ENCODE results near the gene P2RY8.

The P2RY8 gene

DNA sequence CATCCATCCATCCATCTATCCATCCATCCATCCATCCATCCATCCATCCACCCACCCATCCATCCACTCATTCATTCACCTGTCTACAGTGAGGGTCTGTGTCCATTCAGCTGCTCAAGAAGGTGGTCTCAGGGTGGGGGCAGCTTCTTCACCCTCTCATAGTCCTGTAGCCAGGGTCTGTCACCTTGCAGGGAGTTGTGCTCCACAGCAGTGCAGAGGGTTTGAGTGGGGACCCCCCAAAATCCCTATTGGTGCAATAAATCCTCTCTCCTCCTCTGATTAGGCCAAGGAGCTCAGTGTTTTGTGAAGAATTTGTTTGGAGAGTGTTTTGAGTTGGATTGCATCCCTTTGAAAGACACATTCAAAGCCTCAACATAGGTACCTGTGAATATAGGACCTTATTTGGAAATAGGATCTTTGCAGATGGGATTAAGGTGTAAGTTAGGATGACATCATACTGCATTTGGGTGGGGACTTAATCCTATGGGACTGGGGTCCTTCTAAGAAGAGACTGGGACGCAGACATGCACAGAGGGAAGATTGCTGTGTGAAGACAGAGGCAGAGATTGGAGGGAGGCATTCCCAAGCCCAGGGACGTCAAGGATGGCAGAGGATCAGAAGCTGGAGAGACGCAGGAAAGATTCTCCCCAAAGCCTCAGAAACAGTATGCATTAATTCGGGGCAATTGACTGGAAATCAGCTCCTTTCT, 12.0 kb downstream of the P2RY8 start:
- TF ChIP-seq, protein P1, sequence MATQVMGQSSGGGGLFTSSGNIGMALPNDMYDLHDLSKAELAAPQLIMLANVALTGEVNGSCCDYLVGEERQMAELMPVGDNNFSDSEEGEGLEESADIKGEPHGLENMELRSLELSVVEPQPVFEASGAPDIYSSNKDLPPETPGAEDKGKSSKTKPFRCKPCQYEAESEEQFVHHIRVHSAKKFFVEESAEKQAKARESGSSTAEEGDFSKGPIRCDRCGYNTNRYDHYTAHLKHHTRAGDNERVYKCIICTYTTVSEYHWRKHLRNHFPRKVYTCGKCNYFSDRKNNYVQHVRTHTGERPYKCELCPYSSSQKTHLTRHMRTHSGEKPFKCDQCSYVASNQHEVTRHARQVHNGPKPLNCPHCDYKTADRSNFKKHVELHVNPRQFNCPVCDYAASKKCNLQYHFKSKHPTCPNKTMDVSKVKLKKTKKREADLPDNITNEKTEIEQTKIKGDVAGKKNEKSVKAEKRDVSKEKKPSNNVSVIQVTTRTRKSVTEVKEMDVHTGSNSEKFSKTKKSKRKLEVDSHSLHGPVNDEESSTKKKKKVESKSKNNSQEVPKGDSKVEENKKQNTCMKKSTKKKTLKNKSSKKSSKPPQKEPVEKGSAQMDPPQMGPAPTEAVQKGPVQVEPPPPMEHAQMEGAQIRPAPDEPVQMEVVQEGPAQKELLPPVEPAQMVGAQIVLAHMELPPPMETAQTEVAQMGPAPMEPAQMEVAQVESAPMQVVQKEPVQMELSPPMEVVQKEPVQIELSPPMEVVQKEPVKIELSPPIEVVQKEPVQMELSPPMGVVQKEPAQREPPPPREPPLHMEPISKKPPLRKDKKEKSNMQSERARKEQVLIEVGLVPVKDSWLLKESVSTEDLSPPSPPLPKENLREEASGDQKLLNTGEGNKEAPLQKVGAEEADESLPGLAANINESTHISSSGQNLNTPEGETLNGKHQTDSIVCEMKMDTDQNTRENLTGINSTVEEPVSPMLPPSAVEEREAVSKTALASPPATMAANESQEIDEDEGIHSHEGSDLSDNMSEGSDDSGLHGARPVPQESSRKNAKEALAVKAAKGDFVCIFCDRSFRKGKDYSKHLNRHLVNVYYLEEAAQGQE (IDR thresholded peaks at IDR 0.05; ENCODE audit: insufficient read depth in 1 of 2, low read depth in 2 of 2, low read length in 2 of 2): no peak
- TF ChIP-seq POLR2AphosphoS5 (IDR thresholded peaks at IDR 0.05; ENCODE audit: low read depth, low read length) (no peak), TAF1 (IDR thresholded peaks at IDR 0.05; ENCODE audit: borderline replicate concordance, insufficient read depth, low read length) (no peak), SIN3A (IDR thresholded peaks at IDR 0.05; ENCODE audit: borderline replicate concordance, insufficient read depth, low read length) (no peak), FOXP2 (optimal IDR thresholded peaks at IDR 0.05; ENCODE audit: borderline replicate concordance, extremely low read depth, extremely low read length, insufficient read depth) (no peak)

DNA sequence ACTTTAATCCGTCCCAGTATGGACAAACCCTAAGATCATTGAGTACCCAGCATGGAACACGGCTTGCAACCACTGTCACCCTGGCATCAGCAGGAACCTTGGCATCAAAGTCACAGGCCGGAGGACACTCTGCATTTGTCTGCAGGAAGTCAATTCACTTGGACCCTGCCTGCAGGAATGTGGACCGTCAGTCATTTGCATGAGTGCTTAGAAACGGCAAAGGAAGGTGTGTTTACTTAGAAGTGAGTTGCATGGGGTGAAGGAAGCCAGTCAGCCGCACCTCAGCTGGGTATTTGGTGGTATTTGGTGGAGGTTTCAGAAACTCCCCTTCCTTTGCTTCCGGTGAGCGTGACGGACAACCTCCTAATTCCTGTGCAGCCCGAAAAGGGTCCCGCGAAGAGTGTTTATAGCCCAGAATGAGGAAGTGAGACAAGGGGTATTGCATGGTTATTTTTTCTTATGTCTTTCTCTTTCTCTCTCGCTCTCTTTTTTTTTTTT, 15.5 kb downstream of the P2RY8 start:
- TF ChIP-seq TAF1 (IDR thresholded peaks at IDR 0.05; ENCODE audit: borderline replicate concordance, insufficient read depth, low read length) (no peak), SIN3A (IDR thresholded peaks at IDR 0.05; ENCODE audit: borderline replicate concordance, insufficient read depth, low read length) (no peak), POLR2AphosphoS5 (IDR thresholded peaks at IDR 0.05; ENCODE audit: low read depth, low read length) (no peak), FOXP2 (optimal IDR thresholded peaks at IDR 0.05; ENCODE audit: borderline replicate concordance, extremely low read depth, extremely low read length, insufficient read depth) (no peak)
- TF ChIP-seq, protein P1 (IDR thresholded peaks at IDR 0.05; ENCODE audit: insufficient read depth in 1 of 2, low read depth in 2 of 2, low read length in 2 of 2): no peak

DNA sequence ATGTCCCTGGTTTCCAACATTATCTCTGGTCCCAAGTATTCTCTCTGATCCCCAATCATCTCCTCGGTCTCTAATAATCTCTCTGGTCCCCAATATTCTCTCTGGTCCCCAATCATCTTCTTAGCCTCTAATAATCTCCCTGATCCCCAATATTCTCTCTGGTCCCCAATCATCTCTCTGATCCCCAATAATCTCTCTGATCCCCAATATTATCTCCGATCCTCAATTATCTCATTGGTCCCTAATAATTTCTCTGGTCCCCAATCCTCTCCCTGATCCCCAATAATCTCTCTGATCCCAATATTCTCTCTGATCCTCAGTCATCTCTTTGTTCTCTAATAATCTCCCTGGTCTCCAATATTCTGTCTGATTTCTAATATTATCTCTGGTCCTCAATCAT, 16.6 kb downstream of the P2RY8 start:
- TF ChIP-seq, protein P1 (IDR thresholded peaks at IDR 0.05; ENCODE audit: insufficient read depth in 1 of 2, low read depth in 2 of 2, low read length in 2 of 2): no peak
- no peak for TF ChIP-seq TAF1 (IDR thresholded peaks at IDR 0.05; ENCODE audit: borderline replicate concordance, insufficient read depth, low read length)
- TF ChIP-seq SIN3A (IDR thresholded peaks at IDR 0.05; ENCODE audit: borderline replicate concordance, insufficient read depth, low read length): no peak
- no peak for TF ChIP-seq FOXP2 (optimal IDR thresholded peaks at IDR 0.05; ENCODE audit: borderline replicate concordance, extremely low read depth, extremely low read length, insufficient read depth)
- no peak for TF ChIP-seq POLR2AphosphoS5 (IDR thresholded peaks at IDR 0.05; ENCODE audit: low read depth, low read length)

DNA sequence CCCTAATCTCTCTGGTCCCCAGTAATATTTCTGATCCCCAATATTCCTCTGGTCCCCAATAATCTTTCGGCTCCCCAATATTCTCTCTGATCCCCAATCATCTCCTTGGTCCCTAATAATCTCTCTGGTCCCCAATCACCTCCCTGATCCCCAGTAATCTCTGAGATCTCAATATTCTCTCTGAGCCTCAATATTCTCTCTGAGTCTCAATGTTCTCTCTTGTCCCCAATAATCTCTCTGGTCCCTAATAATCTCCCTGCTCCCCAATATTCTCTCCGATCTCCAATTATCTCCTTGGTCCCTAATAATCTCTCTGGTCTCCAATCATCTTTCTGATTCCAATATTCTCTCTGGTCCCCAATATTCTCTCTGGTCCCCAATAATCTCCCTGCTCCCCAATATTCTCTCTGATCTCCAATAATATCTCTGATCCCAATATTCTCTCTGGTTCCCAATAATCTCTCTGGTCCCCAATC, 17.9 kb downstream of the P2RY8 start:
- TF ChIP-seq FOXP2 (optimal IDR thresholded peaks at IDR 0.05; ENCODE audit: borderline replicate concordance, extremely low read depth, extremely low read length, insufficient read depth) (no peak), SIN3A (IDR thresholded peaks at IDR 0.05; ENCODE audit: borderline replicate concordance, insufficient read depth, low read length) (no peak), POLR2AphosphoS5 (IDR thresholded peaks at IDR 0.05; ENCODE audit: low read depth, low read length) (no peak), TAF1 (IDR thresholded peaks at IDR 0.05; ENCODE audit: borderline replicate concordance, insufficient read depth, low read length) (no peak)
- TF ChIP-seq, protein P1 (IDR thresholded peaks at IDR 0.05; ENCODE audit: insufficient read depth in 1 of 2, low read depth in 2 of 2, low read length in 2 of 2): no peak
